HepG2 (cell line): ENCODE results near the gene SH2D7. TPM values are rescaled to one million over a fixed set of nuclear protein-coding genes. Genes with fewer than 3 reads are reported as not detected.

Source experiments
- ATAC-seq: fragments of 200-7000 bp; cut with Tn5 transposase; 3 replicates; pipeline ENCODE4 v1.9.1; 2020; ENCODE audit warnings: mild to moderate bottlenecking, moderate library complexity
- BruUV-seq: library from RNA; stranded (reverse); fragments of 400-500 nt; replicated peaks from 2 replicates; lab custom pipeline; 2021; lab: Mats Ljungman, UMichigan
- CTCF ChIA-PET: fragments of 300-600 bp; formaldehyde crosslinking; extraction: SDS; loops from one replicate; lab custom pipeline; 2021; ENCODE audit warnings: low total read pairs, inconsistent platforms, low intra/inter-chr PET ratio; lab: Yijun Ruan, JAX
- POLR2A ChIA-PET: fragments of 350-600 bp; sonication (Branson Sonifier 250); formaldehyde crosslinking; loops from one replicate; lab custom pipeline; 2020; ENCODE audit warnings: antibody characterized with exemption, inconsistent platforms; lab: Yijun Ruan, JAX
- DNase-seq: peaks from one replicate; pipeline ENCODE4 v3.0.0-alpha.2; 2015; ENCODE audit warnings: low spot score
- FAIRE-seq: peaks from 3 replicates; lab custom pipeline; 2011; peaks lifted over from hg19 to GRCh38; lab: Jason Lieb, UNC
- H2AFZ ChIP-seq: one replicate; pipeline ENCODE4 v1.6.1; 2011; ENCODE audit warnings: low read length, inconsistent platforms
- H3K27ac ChIP-seq: fragments of 300-600 bp; 3 replicates; pipeline ENCODE4 v1.8.0; 2011; ENCODE audit warnings: mixed run types, mild to moderate bottlenecking, mixed read lengths, low read length, inconsistent platforms; ENCODE audit not compliant: insufficient read depth; ENCODE audit errors: extremely low read length
- H3K27me3 ChIP-seq, 2 experiments: fragments of 200-600 bp in 1 of 2; 2 replicates in 1 of 2; 3 replicates in 1 of 2; pipeline versions ENCODE4 v1.6.0 to v1.8.0; 2011; ENCODE audit warnings: low read length in 2 of 2, mild to moderate bottlenecking in 2 of 2, moderate library complexity in 2 of 2, inconsistent platforms in 1 of 2; ENCODE audit not compliant: insufficient read depth in 2 of 2, control insufficient read depth in 1 of 2
- H3K36me3 ChIP-seq, 2 experiments: fragments of 200-600 bp in 1 of 2; replicated peaks in 1 of 2; 2 replicates in 1 of 2; 3 replicates in 1 of 2; pipeline versions ENCODE4 v1.5.1 to v1.8.0; 2011; ENCODE audit warnings: low read length in 2 of 2, inconsistent platforms in 1 of 2; ENCODE audit not compliant: insufficient read depth in 2 of 2, control insufficient read depth in 1 of 2
- H3K4me1 ChIP-seq: 2 replicates; pipeline ENCODE4 v1.5.1; 2012; ENCODE audit warnings: low read length, inconsistent platforms; ENCODE audit not compliant: insufficient read depth
- H3K4me2 ChIP-seq: 2 replicates; pipeline ENCODE4 v1.6.0; 2011; ENCODE audit warnings: low read depth, low read length, inconsistent platforms
- H3K4me3 ChIP-seq, 3 experiments: fragments of 200-600 bp in 1 of 3; sonication (generic), shearing (Covaris generic) in 1 of 3; replicated peaks in 1 of 3; 2 replicates each; pipeline ENCODE4 v1.5.1; 2011 to 2016; ENCODE audit warnings: low read length in 3 of 3, inconsistent platforms in 2 of 3, low read depth in 2 of 3, mild to moderate bottlenecking in 2 of 3, control low read depth in 1 of 3, mixed read lengths in 1 of 3; ENCODE audit not compliant: insufficient read depth in 1 of 3
- H3K79me2 ChIP-seq: one replicate; pipeline ENCODE4 v1.6.1; 2011; ENCODE audit warnings: low read length, inconsistent platforms; ENCODE audit not compliant: insufficient read depth
- H3K9ac ChIP-seq: 2 replicates; pipeline ENCODE4 v1.6.0; 2011; ENCODE audit warnings: mild to moderate bottlenecking, low read depth, low read length, inconsistent platforms; ENCODE audit not compliant: insufficient read depth
- H3K9me3 ChIP-seq: 2 replicates; pipeline ENCODE4 v1.5.1; 2012; ENCODE audit warnings: mild to moderate bottlenecking, low read length
- H4K20me1 ChIP-seq: 2 replicates; pipeline ENCODE4 v1.6.0; 2011; ENCODE audit warnings: inconsistent platforms, mild to moderate bottlenecking, low read length, moderate library complexity; ENCODE audit not compliant: insufficient read depth
- BCL6 ChIP-seq: IDR thresholded peaks from 2 replicates; pipeline ENCODE4 v1.6.1; 2016; ENCODE audit warnings: missing genetic modification reagents, missing compliant biosample characterization
- CHD4 ChIP-seq: fragments of 200-600 bp; sonication (generic); IDR thresholded peaks from 2 replicates; pipeline ENCODE4 v1.7.0; 2017; ENCODE audit warnings: mild to moderate bottlenecking, low read length, borderline replicate concordance
- DMAP1 ChIP-seq: IDR thresholded peaks from 2 replicates; pipeline ENCODE4 v1.6.1; 2016
- ELF3 ChIP-seq: IDR thresholded peaks from 2 replicates; pipeline ENCODE4 v1.6.1; 2016; ENCODE audit warnings: missing genetic modification reagents, missing compliant biosample characterization
- MTF1 ChIP-seq: sonication (generic); formaldehyde crosslinking; IDR thresholded peaks from 2 replicates; pipeline ENCODE4 v1.5.0; 2020; ENCODE audit warnings: missing genetic modification reagents
- NFKB2 ChIP-seq: sonication (generic); formaldehyde crosslinking; IDR thresholded peaks from 2 replicates; pipeline ENCODE4 v1.4.0; 2020; ENCODE audit warnings: missing genetic modification reagents, borderline replicate concordance
- PTBP1 ChIP-seq: fragments of 200-400 bp; formaldehyde crosslinking; IDR thresholded peaks from 2 replicates; pipeline ENCODE4 v1.6.1; 2018; ENCODE audit warnings: low read length, low read depth; ENCODE audit not compliant: poor library complexity, severe bottlenecking
- SIN3B ChIP-seq: fragments of 150-350 bp; IDR thresholded peaks from 2 replicates; pipeline ENCODE4 v1.6.1; 2014; ENCODE audit warnings: low read length
- SMARCC2 ChIP-seq: fragments of 450-650 bp; IDR thresholded peaks from 2 replicates; pipeline ENCODE4 v1.6.1; 2017; ENCODE audit warnings: antibody characterized with exemption, mild to moderate bottlenecking
- ZNF564 ChIP-seq: sonication (generic); formaldehyde crosslinking; IDR thresholded peaks from 2 replicates; pipeline ENCODE4 v1.8.1; 2023; ENCODE audit warnings: mild to moderate bottlenecking, missing genetic modification reagents
- ZNF839 ChIP-seq: sonication (generic); formaldehyde crosslinking; IDR thresholded peaks from 2 replicates; pipeline ENCODE4 v1.4.0; 2020; ENCODE audit warnings: missing genetic modification reagents, mild to moderate bottlenecking, borderline replicate concordance
- WGBS: methylation state at CpG from one replicate; pipeline ENCODE4 v1.1.6; 2017; ENCODE audit warnings: low lambda C conversion rate; 5-methylcytosine and 5-hydroxymethylcytosine counted together
- in situ Hi-C: cut with HindIII; loops from 2 replicates; pipeline ENCODE4 v1.10.0; 2017; ENCODE audit warnings: low pct_unique_long_range_greater_than_20kb; ENCODE audit not compliant: extremely low pct_ligation_motif_present
- intact Hi-C: fragments of 100-400 bp; cut with micrococcal nuclease; formaldehyde crosslinking; loops from one replicate; pipeline ENCODE4 v1.10.0; 2022; ENCODE audit not compliant: unreplicated experiment
- polyA plus RNA-seq, 8 experiments: library from polyadenylated mRNA; depleted of rRNA in 3 of 8; stranded (reverse) in 7 of 8; unstranded in 1 of 8; fragments of >200 nt; fragmentation: Illumina TruSeq in 4 of 8; extraction: Trizol in 4 of 8; gene quantifications; 2 replicates each; pipeline versions ENCODE4 v1.2.1 to v1.2.3, GENCODE V29; 2011 to 2016; ENCODE audit warnings: low read depth in 4 of 8, missing spikeins in 1 of 8, mixed read lengths in 1 of 8; ENCODE audit not compliant: insufficient read depth in 1 of 8
- total RNA-seq, 5 experiments: library from RNA; depleted of rRNA; stranded (reverse); fragments of >200 nt; fragmentation: Illumina TruSeq; extraction: Trizol; gene quantifications; 2 replicates each; pipeline ENCODE4 v1.2.3, GENCODE V29; 2016; ENCODE audit warnings: low read depth in 1 of 5
- TF ChIP-seq, protein P1 (sequence below): sonication (generic); formaldehyde crosslinking; IDR thresholded peaks from 2 replicates; pipeline ENCODE4 v1.4.0; 2020; ENCODE audit warnings: missing genetic modification reagents, mild to moderate bottlenecking, borderline replicate concordance
- TF ChIP-seq, protein P2 (sequence below): sonication (generic); formaldehyde crosslinking; IDR thresholded peaks from 2 replicates; pipeline ENCODE4 v1.4.0; 2020; ENCODE audit warnings: mild to moderate bottlenecking, missing genetic modification reagents

Gene SH2D7
- total and polyA plus RNA-seq, 2 of the 13 experiments (the other 11 are each of a cell fraction or from before 2014, with no cell fraction given): not detected

DNA sequence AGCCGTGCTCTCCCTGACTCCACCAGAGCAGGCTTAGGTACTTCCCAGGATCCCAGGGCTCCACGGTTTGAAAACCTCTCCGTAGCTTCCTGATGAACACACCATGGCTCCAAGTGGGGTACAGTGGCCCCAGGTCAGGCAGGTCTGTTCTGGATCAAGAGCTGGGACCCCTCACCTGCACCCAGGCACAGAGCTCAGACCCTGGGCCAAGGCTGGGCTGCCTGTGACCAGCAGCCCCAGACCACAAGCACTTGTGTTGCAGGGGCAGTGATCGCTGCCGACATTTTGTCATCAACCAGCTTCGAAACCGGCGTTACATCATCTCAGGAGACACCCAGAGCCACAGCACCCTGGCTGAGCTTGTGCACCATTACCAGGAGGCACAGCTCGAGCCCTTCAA, 5.3 kb downstream of the SH2D7 start:
- FAIRE-seq: no peak
- 31% methylated on average over 4 of the region's 9 CpGs for WGBS

DNA sequence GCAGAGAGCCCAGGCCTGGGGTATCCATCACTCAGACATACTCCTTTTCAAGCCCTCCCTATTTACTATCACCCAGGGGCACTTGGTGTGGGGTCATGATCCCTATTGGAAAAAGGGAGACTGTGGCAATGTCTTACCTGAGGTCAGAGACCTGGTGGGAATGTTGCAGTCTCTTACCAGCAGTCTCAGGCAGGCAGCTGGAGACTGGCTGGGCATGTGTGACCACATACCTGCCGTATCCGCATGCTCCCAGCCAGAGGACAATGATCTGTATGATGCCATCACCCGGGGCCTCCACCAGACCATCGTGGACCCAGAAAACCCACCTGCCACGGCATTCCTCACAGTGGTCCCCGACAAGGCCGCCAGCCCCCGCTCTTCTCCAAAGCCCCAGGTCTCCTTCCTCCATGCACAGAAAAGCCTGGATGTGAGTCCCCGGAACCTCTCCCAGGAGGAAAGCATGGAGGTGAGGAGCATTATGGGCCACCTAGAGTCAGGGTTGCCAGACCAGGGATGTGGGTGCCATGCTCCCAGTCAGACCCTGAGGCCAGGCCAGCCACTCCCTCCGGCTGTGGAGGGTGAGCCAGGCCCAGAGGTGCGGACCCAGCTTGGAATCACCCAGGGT, 5.9 kb downstream of the SH2D7 start:
- H3K36me3 ChIP-seq: no peaks in the 10 kb centered on the region
- TF ChIP-seq ZNF839 (no peak), DMAP1 (CRISPR knock-in tag) (no peak), ZNF564 (CRISPR knock-in tag) (no peak), MTF1 (CRISPR knock-in tag) (no peak), SMARCC2 (no peak), ELF3 (CRISPR knock-in tag) (no peak), BCL6 (no peak), PTBP1 (no peak), SIN3B (no peak)
- TF ChIP-seq, protein P1, sequence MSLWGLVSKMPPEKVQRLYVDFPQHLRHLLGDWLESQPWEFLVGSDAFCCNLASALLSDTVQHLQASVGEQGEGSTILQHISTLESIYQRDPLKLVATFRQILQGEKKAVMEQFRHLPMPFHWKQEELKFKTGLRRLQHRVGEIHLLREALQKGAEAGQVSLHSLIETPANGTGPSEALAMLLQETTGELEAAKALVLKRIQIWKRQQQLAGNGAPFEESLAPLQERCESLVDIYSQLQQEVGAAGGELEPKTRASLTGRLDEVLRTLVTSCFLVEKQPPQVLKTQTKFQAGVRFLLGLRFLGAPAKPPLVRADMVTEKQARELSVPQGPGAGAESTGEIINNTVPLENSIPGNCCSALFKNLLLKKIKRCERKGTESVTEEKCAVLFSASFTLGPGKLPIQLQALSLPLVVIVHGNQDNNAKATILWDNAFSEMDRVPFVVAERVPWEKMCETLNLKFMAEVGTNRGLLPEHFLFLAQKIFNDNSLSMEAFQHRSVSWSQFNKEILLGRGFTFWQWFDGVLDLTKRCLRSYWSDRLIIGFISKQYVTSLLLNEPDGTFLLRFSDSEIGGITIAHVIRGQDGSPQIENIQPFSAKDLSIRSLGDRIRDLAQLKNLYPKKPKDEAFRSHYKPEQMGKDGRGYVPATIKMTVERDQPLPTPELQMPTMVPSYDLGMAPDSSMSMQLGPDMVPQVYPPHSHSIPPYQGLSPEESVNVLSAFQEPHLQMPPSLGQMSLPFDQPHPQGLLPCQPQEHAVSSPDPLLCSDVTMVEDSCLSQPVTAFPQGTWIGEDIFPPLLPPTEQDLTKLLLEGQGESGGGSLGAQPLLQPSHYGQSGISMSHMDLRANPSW (CRISPR knock-in tag): no peak

More for the DNA sequence above, 5.3 kb downstream of the SH2D7 start:
- Histone ChIP-seq H3K9me3 (no peaks in the 10 kb centered on the region), H3K27ac (no peak overlapping the region), H2AFZ (no peak overlapping the region), H3K4me3 (no peak overlapping the region), H3K79me2 (no peaks in the 10 kb centered on the region), H3K9ac (no peak overlapping the region), H4K20me1 (no peaks in the 10 kb centered on the region), H3K4me2 (no peak overlapping the region), H3K4me1 (peaks cover under 1% of the 10 kb centered on the region; the same call in 1 of the 2 replicates), H3K36me3 (no peaks in the 10 kb centered on the region), H3K27me3 (peaks cover 0 to 3% of the 10 kb centered on the region in 2 experiments; a peak in 2 of 5 replicates)
- no peak for DNase-seq
- CTCF ChIA-PET: no interaction called here
- no TSS peak for BruUV-seq
- TF ChIP-seq NFKB2 (CRISPR knock-in tag): no peak
- TF ChIP-seq CHD4: no peak
- TF ChIP-seq, protein P2, sequence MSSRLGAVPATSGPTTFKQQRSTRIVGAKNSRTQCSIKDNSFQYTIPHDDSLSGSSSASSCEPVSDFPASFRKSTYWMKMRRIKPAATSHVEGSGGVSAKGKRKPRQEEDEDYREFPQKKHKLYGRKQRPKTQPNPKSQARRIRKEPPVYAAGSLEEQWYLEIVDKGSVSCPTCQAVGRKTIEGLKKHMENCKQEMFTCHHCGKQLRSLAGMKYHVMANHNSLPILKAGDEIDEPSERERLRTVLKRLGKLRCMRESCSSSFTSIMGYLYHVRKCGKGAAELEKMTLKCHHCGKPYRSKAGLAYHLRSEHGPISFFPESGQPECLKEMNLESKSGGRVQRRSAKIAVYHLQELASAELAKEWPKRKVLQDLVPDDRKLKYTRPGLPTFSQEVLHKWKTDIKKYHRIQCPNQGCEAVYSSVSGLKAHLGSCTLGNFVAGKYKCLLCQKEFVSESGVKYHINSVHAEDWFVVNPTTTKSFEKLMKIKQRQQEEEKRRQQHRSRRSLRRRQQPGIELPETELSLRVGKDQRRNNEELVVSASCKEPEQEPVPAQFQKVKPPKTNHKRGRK: no peak
- ATAC-seq: no peak
- in situ Hi-C loops (no loop called here), intact Hi-C loops (no loop called here)
- POLR2A ChIA-PET: no interaction called here

More for the DNA sequence above, 5.9 kb downstream of the SH2D7 start:
- intact Hi-C loops: no loop called here
- Histone ChIP-seq H3K4me3 (no peak overlapping the region), H3K27ac (no peak overlapping the region), H3K79me2 (no peaks in the 10 kb centered on the region), H3K9ac (no peak overlapping the region), H3K9me3 (no peaks in the 10 kb centered on the region), H2AFZ (no peak overlapping the region), H4K20me1 (no peaks in the 10 kb centered on the region), H3K4me2 (no peak overlapping the region), H3K27me3 (no peaks in the 10 kb centered on the region; a peak in 1 of 5 replicates), H3K4me1 (no peaks in the 10 kb centered on the region)
- BruUV-seq: no TSS peak
- in situ Hi-C loops: no loop called here
- FAIRE-seq (no peak), DNase-seq (no peak), ATAC-seq (no peak)
- ChIA-PET POLR2A (no interaction called here), CTCF (no interaction called here)
- WGBS: 35% methylated on average over 8 of the region's 11 CpGs
